Stimulated activated CD4-positive, alpha-beta T cell treated with anti-CD3 and anti-CD28 coated beads, Interleukin-2, amount 100 ng/mL, for 4 hours (primary cell): ENCODE data around the gene GPR143.
"Not testable (repeated sequence)": the region's sequence is repeated elsewhere in the genome, so short reads cannot be mapped to it uniquely, and the experiment has no call there.

ENCODE experiments used
- DNase-seq: peaks from one replicate; pipeline ENCODE4 v3.0.0-alpha.2; 2020; ENCODE audit warnings: low read depth

Gene GPR143

GRCh38 chrX:9765737-9766097 lies at the start of gene GPR143:
TSS of gene GPR143 (minus strand) at chrX:9765847. CDS start at chrX:9765817, 30 bp downstream.
- DNase-seq: no peak

- DNase-seq: not testable (repeated sequence)
Observed at GRCh38 chrX:9811086-9811485, 45.4 kb upstream of the GPR143 start.

GRCh38 chrX:9809876-9810275 lies 44.2 kb upstream of the GPR143 start:
- not testable (repeated sequence) for DNase-seq

- DNase-seq: no peak
Observed at GRCh38 chrX:9807355-9808182, 41.9 kb upstream of the GPR143 start.

GRCh38 chrX:9805956-9806355 lies 40.3 kb upstream of the GPR143 start:
- no peak for DNase-seq

GRCh38 chrX:9804444-9804843 lies 38.8 kb upstream of the GPR143 start:
- no peak for DNase-seq

GRCh38 chrX:9802737-9803136 lies 37.1 kb upstream of the GPR143 start:
- DNase-seq: no peak

GRCh38 chrX:9797384-9798360 lies 32.0 kb upstream of the GPR143 start:
- DNase-seq: no peak

GRCh38 chrX:9794495-9794894 lies 28.8 kb upstream of the GPR143 start:
- no peak for DNase-seq

- DNase-seq: no peak
Observed at GRCh38 chrX:9790866-9791265, 25.2 kb upstream of the GPR143 start.

GRCh38 chrX:9789555-9789954 lies 23.9 kb upstream of the GPR143 start:
- DNase-seq: no peak

GRCh38 chrX:9788911-9789310 lies 23.3 kb upstream of the GPR143 start:
- no peak for DNase-seq

- DNase-seq: no peak
Observed at GRCh38 chrX:9786798-9787635, 21.4 kb upstream of the GPR143 start.

GRCh38 chrX:9785944-9786797 lies 20.5 kb upstream of the GPR143 start, which contains the start of gene SHROOM2:
TSS of gene SHROOM2 (plus strand) at chrX:9786429. CDS start at chrX:9786546, 117 bp downstream.
- no peak for DNase-seq

- no peak for DNase-seq
Observed at GRCh38 chrX:9785254-9785943, 19.8 kb upstream of the GPR143 start.

GRCh38 chrX:9784332-9784731 lies 18.7 kb upstream of the GPR143 start:
- DNase-seq: no peak

- no peak for DNase-seq
Observed at GRCh38 chrX:9781941-9782340, 16.3 kb upstream of the GPR143 start.

GRCh38 chrX:9775930-9776329 lies 10.3 kb upstream of the GPR143 start:
- no peak for DNase-seq

- no peak for DNase-seq
Observed at GRCh38 chrX:9772943-9773342, 7.3 kb upstream of the GPR143 start.

- no peak for DNase-seq
Observed at GRCh38 chrX:9770319-9770718, 4.7 kb upstream of the GPR143 start.
